ENCODE data around the gene MEF2C. TPM values are rescaled to one million over a fixed set of nuclear protein-coding genes. Genes with fewer than 3 reads are reported as not detected.

The MEF2C gene
- total and polyA plus RNA-seq, 2 of the 13 experiments (the other 11 are each of a cell fraction or from before 2014, with no cell fraction given): 0.02 TPM; not detected in 1

DNA sequence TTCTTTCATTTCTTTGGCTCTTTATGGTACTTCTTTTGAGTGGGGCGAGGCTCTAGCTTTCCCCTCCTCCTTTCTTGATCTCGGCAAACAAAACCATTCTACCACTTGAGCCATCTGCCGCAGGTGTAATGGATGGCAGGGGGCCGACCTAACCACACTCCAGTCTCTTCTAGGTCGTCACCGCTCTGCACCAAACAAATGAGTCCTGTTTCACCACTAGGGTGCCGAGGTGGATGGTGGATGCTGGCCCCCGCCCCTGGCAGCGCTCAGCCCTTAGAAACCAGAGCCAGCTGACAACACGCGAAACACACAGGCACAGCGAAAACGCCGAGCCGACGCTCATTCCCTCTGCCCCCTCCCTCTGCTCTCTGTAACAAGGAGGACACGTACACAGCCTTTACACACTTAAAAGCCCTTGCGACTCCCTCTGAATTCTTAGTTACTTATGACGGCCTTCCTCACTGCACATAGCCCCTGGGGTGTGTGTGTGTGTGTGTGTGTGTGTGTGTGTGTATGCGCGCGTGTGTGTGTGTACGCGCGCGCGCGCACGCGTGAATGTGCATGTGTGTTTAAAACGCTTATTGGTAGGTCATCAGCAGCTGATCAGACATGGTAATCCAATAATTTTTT is 199.4 kb downstream of the MEF2C start (continued):
- TF ChIP-seq ZSCAN21 (CRISPR knock-in tag; IDR thresholded peaks at IDR 0.05; ENCODE audit: borderline replicate concordance): no peak
- TF ChIP-seq, protein P1, sequence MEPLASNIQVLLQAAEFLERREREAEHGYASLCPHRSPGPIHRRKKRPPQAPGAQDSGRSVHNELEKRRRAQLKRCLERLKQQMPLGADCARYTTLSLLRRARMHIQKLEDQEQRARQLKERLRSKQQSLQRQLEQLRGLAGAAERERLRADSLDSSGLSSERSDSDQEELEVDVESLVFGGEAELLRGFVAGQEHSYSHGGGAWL (CRISPR knock-in tag; IDR thresholded peaks at IDR 0.05): no peak

DNA sequence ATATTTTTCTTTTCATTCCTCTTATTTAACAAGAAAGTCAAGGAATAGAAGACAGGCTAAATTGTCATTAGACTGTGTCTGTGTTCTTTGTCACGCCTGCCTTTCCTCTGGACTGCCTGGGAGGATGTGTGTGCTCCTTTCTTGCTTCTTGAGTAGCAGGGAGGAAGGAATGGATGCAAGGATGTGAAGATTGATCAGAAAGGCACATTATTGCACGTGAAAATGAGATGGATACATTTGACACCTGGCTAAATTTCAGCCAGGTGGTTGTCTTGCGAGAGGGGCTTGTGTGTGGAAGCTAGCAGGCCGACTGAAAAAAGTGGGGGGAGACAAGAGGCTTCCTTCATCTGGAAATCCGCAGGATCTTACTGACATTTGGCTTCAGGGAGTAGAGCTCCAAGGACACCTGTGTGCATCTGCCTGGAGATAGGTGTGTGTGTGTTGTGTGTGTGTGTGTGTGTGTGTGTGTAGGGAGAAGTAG is 200.1 kb downstream of the MEF2C start:
- intact Hi-C loops (cut with micrococcal nuclease; ENCODE audit: unreplicated experiment): no loop called here
- DNase-seq (ENCODE audit: low spot score): no peak
- Histone ChIP-seq H3K9ac (ENCODE audit: insufficient read depth, low read depth, low read length) (no peak overlapping the region), H3K27me3 (ENCODE audit: control insufficient read depth in 1 of 2, insufficient read depth in 2 of 2, low read length in 2 of 2) (peaks cover 2 to 74% of the 10 kb centered on the region in 2 experiments; a peak in 4 of 5 replicates), H3K4me1 (ENCODE audit: insufficient read depth, low read length) (no peaks in the 10 kb centered on the region), H3K36me3 (replicated peaks in 1 of 2; ENCODE audit: control insufficient read depth in 1 of 2, insufficient read depth in 2 of 2, low read length in 2 of 2) (no peaks in the 10 kb centered on the region), H2AFZ (ENCODE audit: low read length) (no peak overlapping the region), H3K27ac (ENCODE audit: extremely low read length, insufficient read depth, low read length) (no peak overlapping the region), H3K9me3 (ENCODE audit: low read length) (no peaks in the 10 kb centered on the region), H3K79me2 (ENCODE audit: insufficient read depth, low read length) (no peaks in the 10 kb centered on the region), H4K20me1 (ENCODE audit: insufficient read depth, low read length) (no peaks in the 10 kb centered on the region), H3K4me3 (replicated peaks in 1 of 3; ENCODE audit: insufficient read depth in 1 of 3, low read depth in 2 of 3, low read length in 3 of 3) (no peak overlapping the region), H3K4me2 (ENCODE audit: low read depth, low read length) (no peak overlapping the region)
- ChIA-PET POLR2A (no interaction called here), CTCF (ENCODE audit: low intra/inter-chr PET ratio, low total read pairs) (no interaction called here)
- no TSS peak for BruUV-seq (replicated peaks)
- TF ChIP-seq, protein P2, sequence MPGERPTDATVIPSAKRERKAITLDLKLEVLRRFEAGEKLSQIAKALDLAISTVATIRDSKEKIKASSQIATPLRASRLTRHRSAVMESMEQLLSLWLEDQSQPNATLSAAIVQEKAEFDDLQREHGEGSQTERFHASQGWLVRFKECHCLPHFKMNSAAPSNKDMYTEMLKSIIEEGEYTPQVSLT (CRISPR knock-in tag; IDR thresholded peaks at IDR 0.05; ENCODE audit: borderline replicate concordance, low read depth): no peak
- TF ChIP-seq GTF2F1 (IDR thresholded peaks at IDR 0.05; ENCODE audit: low read length): no peak
- TF ChIP-seq KLF13 (CRISPR knock-in tag; IDR thresholded peaks at IDR 0.05): no peak
- TF ChIP-seq, protein P3, sequence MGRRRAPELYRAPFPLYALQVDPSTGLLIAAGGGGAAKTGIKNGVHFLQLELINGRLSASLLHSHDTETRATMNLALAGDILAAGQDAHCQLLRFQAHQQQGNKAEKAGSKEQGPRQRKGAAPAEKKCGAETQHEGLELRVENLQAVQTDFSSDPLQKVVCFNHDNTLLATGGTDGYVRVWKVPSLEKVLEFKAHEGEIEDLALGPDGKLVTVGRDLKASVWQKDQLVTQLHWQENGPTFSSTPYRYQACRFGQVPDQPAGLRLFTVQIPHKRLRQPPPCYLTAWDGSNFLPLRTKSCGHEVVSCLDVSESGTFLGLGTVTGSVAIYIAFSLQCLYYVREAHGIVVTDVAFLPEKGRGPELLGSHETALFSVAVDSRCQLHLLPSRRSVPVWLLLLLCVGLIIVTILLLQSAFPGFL (CRISPR knock-in tag; IDR thresholded peaks at IDR 0.05): no peak
- TF ChIP-seq ZNF777 (CRISPR knock-in tag; IDR thresholded peaks at IDR 0.05): no peak
- TF ChIP-seq ZNF260 (CRISPR knock-in tag; IDR thresholded peaks at IDR 0.05; ENCODE audit: borderline replicate concordance, low read depth): no peak
- no peak for TF ChIP-seq ZKSCAN1 (IDR thresholded peaks at IDR 0.05; ENCODE audit: low read length)
- no peak for TF ChIP-seq FOXO1 (CRISPR knock-in tag; IDR thresholded peaks at IDR 0.05)
- TF ChIP-seq NFE2L1 (CRISPR knock-in tag; IDR thresholded peaks at IDR 0.05; ENCODE audit: borderline replicate concordance): no peak
- no peak for TF ChIP-seq PLRG1 (conservative IDR thresholded peaks at IDR 0.05)
- no peak for TF ChIP-seq U2AF1 (optimal IDR thresholded peaks at IDR 0.05; ENCODE audit: low read depth, low read length)
- no peak for TF ChIP-seq TBP (CRISPR knock-in tag; IDR thresholded peaks at IDR 0.05)
- no peak for TF ChIP-seq ATRX (CRISPR knock-in tag; IDR thresholded peaks at IDR 0.05; ENCODE audit: borderline replicate concordance)
- TF ChIP-seq FOXA3 (CRISPR knock-in tag; IDR thresholded peaks at IDR 0.05): no peak
- TF ChIP-seq TCF12 (IDR thresholded peaks at IDR 0.05): no peak
- TF ChIP-seq TCF12 (CRISPR knock-in tag; IDR thresholded peaks at IDR 0.05): no peak
- TF ChIP-seq, protein P4, sequence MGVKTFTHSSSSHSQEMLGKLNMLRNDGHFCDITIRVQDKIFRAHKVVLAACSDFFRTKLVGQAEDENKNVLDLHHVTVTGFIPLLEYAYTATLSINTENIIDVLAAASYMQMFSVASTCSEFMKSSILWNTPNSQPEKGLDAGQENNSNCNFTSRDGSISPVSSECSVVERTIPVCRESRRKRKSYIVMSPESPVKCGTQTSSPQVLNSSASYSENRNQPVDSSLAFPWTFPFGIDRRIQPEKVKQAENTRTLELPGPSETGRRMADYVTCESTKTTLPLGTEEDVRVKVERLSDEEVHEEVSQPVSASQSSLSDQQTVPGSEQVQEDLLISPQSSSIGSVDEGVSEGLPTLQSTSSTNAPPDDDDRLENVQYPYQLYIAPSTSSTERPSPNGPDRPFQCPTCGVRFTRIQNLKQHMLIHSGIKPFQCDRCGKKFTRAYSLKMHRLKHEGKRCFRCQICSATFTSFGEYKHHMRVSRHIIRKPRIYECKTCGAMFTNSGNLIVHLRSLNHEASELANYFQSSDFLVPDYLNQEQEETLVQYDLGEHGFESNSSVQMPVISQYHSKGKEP (CRISPR knock-in tag; IDR thresholded peaks at IDR 0.05): no peak
- no peak for TF ChIP-seq TBX3 (IDR thresholded peaks at IDR 0.05; ENCODE audit: borderline replicate concordance)
- TF ChIP-seq ZNF891 (CRISPR knock-in tag; IDR thresholded peaks at IDR 0.05): no peak
- no peak for TF ChIP-seq JDP2 (CRISPR knock-in tag; IDR thresholded peaks at IDR 0.05; ENCODE audit: borderline replicate concordance)
- no peak for TF ChIP-seq ZNF335 (CRISPR knock-in tag; IDR thresholded peaks at IDR 0.05)
- no peak for FAIRE-seq
- ATAC-seq: no peak
- WGBS (ENCODE audit: low lambda C conversion rate): 2% methylated on average over 5 of the region's 5 CpGs
- in situ Hi-C loops (cut with HindIII; ENCODE audit: extremely low pct_ligation_motif_present, low pct_unique_long_range_greater_than_20kb): loop anchor here (25.0 kb wide), 1 partner anchor 1271 kb away; the partner anchor contains the start of gene CCNH
